ENCODE data around the gene ZDHHC12. TPM values are rescaled to one million over a fixed set of nuclear protein-coding genes. Genes with fewer than 3 reads are reported as not detected.
"Not testable (repeated sequence)": the region's sequence is repeated elsewhere in the genome, so short reads cannot be mapped to it uniquely, and the experiment has no call there.

ZDHHC12 gene
- total RNA-seq, 1 experiment from 2014 or later = 39.3 TPM

DNA sequence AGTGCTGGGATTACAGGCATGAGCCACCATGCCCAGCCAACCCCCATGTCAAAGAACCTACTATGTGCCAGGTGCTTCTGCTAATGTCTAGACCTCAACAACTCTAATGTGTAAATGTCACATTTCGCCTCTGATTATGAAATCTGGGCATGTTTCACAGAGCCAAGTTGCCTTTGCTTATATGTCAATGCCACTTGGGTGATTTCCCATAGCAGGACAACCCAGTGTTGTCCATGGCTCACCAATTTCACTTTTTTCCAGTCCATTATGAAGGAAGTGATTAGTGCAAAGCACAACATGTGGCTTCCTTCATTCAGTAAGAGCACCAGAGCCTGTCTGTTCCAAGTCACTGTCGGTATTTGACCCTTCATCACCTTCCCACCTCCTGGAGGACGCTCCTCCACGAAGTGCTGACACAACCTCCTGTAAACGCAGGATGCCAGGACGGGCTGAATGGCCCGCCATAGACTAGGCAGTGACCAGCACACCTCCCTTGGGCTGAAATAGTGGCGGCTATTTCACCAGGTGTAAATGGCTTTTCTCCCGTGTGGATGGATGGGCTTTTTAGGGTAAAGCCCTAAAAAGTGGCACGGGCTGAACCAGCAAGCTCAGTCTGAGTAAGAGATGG is 22.6 kb downstream of the ZDHHC12 start:
- in situ Hi-C loops (cut with HindIII; ENCODE audit: low pct_unique_long_range_greater_than_20kb, low sequenced_read_pairs) = no loop called here
- POLR2A ChIA-PET = no interaction called here
- Histone ChIP-seq H3K36me3 (ENCODE audit: control insufficient read depth, insufficient read depth, low read length) (peaks cover 4% of the 10 kb centered on the region), H3K27ac (ENCODE audit: low read length) (no peak overlapping the region), H3K9me3 (ENCODE audit: control insufficient read depth, insufficient read depth, low read depth, low read length) (no peaks in the 10 kb centered on the region), H3K27me3 (ENCODE audit: control insufficient read depth, insufficient read depth, low read length) (no peaks in the 10 kb centered on the region), H3K4me1 (ENCODE audit: control insufficient read depth, insufficient read depth, low read length) (peaks cover 3% of the 10 kb centered on the region), H3K4me3 (ENCODE audit: low read depth in 2 of 2, low read length in 2 of 2) (peak overlapping the region in 1 of 2 experiments; percentile 64; a peak in 1 of 4 replicates)
- intact Hi-C loops (cut with micrococcal nuclease; ENCODE audit: unreplicated experiment) = no loop called here
- no peak for DNase-seq (ENCODE audit: low read depth, low spot score)
- CTCF ChIA-PET = no interaction called here
- BruUV-seq (replicated peaks) = no TSS peak
- ATAC-seq = no peak
- TF ChIP-seq TCF7L2 (IDR thresholded peaks at IDR 0.05; ENCODE audit: low read depth, low read length) (no peak), SIN3A (IDR thresholded peaks at IDR 0.05; ENCODE audit: borderline replicate concordance, insufficient read depth, low read depth, low read length) (no peak), POLR2AphosphoS5 (IDR thresholded peaks at IDR 0.05; ENCODE audit: low read depth, low read length) (no peak)
- TF ChIP-seq, protein P1, sequence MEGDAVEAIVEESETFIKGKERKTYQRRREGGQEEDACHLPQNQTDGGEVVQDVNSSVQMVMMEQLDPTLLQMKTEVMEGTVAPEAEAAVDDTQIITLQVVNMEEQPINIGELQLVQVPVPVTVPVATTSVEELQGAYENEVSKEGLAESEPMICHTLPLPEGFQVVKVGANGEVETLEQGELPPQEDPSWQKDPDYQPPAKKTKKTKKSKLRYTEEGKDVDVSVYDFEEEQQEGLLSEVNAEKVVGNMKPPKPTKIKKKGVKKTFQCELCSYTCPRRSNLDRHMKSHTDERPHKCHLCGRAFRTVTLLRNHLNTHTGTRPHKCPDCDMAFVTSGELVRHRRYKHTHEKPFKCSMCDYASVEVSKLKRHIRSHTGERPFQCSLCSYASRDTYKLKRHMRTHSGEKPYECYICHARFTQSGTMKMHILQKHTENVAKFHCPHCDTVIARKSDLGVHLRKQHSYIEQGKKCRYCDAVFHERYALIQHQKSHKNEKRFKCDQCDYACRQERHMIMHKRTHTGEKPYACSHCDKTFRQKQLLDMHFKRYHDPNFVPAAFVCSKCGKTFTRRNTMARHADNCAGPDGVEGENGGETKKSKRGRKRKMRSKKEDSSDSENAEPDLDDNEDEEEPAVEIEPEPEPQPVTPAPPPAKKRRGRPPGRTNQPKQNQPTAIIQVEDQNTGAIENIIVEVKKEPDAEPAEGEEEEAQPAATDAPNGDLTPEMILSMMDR (IDR thresholded peaks at IDR 0.05) = no peak
- TF ChIP-seq, protein P2, sequence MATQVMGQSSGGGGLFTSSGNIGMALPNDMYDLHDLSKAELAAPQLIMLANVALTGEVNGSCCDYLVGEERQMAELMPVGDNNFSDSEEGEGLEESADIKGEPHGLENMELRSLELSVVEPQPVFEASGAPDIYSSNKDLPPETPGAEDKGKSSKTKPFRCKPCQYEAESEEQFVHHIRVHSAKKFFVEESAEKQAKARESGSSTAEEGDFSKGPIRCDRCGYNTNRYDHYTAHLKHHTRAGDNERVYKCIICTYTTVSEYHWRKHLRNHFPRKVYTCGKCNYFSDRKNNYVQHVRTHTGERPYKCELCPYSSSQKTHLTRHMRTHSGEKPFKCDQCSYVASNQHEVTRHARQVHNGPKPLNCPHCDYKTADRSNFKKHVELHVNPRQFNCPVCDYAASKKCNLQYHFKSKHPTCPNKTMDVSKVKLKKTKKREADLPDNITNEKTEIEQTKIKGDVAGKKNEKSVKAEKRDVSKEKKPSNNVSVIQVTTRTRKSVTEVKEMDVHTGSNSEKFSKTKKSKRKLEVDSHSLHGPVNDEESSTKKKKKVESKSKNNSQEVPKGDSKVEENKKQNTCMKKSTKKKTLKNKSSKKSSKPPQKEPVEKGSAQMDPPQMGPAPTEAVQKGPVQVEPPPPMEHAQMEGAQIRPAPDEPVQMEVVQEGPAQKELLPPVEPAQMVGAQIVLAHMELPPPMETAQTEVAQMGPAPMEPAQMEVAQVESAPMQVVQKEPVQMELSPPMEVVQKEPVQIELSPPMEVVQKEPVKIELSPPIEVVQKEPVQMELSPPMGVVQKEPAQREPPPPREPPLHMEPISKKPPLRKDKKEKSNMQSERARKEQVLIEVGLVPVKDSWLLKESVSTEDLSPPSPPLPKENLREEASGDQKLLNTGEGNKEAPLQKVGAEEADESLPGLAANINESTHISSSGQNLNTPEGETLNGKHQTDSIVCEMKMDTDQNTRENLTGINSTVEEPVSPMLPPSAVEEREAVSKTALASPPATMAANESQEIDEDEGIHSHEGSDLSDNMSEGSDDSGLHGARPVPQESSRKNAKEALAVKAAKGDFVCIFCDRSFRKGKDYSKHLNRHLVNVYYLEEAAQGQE (IDR thresholded peaks at IDR 0.05; ENCODE audit: insufficient read depth in 1 of 2, low read depth in 2 of 2, low read length in 1 of 2) = no peak

DNA sequence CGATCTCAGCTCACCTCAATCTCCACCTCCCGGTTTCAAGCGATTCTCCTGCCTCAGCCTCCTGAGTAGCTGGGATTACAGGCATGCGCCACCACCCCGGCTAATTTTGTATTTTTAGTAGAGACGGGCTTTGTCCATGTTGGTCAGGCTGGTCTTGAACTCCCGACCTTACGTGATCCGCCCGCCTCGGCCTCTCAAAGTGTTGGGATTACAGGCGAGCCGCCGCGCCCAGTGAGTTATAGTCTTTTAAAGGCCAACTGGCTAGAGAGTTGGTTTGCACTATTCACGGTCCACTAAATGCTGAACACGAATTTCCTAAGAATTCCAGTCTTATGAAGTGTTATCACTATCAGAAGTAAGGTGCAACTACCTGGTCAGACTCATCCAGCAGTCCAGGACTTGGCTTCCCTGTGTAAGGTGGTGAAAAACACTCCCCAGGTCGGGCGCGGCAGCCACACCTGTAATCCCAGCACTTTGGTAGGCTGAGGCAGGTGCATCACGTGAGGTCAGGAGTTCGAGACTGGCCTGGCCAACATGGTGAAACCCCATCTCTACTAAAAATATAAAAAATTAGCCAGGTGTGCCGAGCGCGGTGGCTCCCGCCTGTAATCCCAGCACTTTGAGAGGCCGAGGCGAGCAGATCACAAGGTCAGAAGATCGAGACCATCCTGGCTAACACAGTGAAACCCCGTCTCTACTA is 24.7 kb downstream of the ZDHHC12 start:
- intact Hi-C loops (cut with micrococcal nuclease; ENCODE audit: unreplicated experiment); DNase-seq (ENCODE audit: low read depth, low spot score); H3K36me3 ChIP-seq (ENCODE audit: control insufficient read depth, insufficient read depth, low read length); in situ Hi-C loops (cut with HindIII; ENCODE audit: low pct_unique_long_range_greater_than_20kb, low sequenced_read_pairs); POLR2A ChIA-PET; H3K27ac ChIP-seq (ENCODE audit: low read length); H3K4me1 ChIP-seq (ENCODE audit: control insufficient read depth, insufficient read depth, low read length); H3K9me3 ChIP-seq (ENCODE audit: control insufficient read depth, insufficient read depth, low read depth, low read length); H3K27me3 ChIP-seq (ENCODE audit: control insufficient read depth, insufficient read depth, low read length); H3K4me3 ChIP-seq (ENCODE audit: low read depth in 2 of 2, low read length in 2 of 2); ATAC-seq; CTCF ChIA-PET; BruUV-seq (replicated peaks): not testable (repeated sequence)
